Mesenchymal stem cell (in vitro differentiated cells and primary cell): ENCODE measurements around the gene TNRC6C.

Experiments
- DNase-seq: peaks from one replicate; pipeline ENCODE4 v3.0.0-alpha.2; 2013
- H2AFZ ChIP-seq: one replicate; pipeline ENCODE4 v1.6.1; 2013; ENCODE audit warnings: low read depth, mild to moderate bottlenecking, control low read depth, inconsistent platforms, low read length, moderate library complexity
- H2AK5ac ChIP-seq: 2 replicates; pipeline ENCODE4 v1.6.1; 2013; ENCODE audit warnings: low read length, moderate library complexity, mild to moderate bottlenecking, inconsistent platforms; ENCODE audit not compliant: severe bottlenecking
- H2BK120ac ChIP-seq: one replicate; pipeline ENCODE4 v1.6.1; 2013; ENCODE audit warnings: low read depth, mild to moderate bottlenecking, inconsistent platforms, low read length, moderate library complexity
- H2BK12ac ChIP-seq, 2 experiments: one replicate each; pipeline ENCODE4 v1.6.1; 2013; ENCODE audit warnings: inconsistent platforms in 2 of 2, low read length in 2 of 2, mild to moderate bottlenecking in 2 of 2, moderate library complexity in 2 of 2, control low read depth in 1 of 2
- H2BK15ac ChIP-seq: one replicate; pipeline ENCODE4 v1.6.1; 2013; ENCODE audit warnings: mild to moderate bottlenecking, low read depth, inconsistent platforms; ENCODE audit not compliant: poor library complexity, severe bottlenecking
- H2BK5ac ChIP-seq: 2 replicates; pipeline ENCODE4 v1.6.1; 2013; ENCODE audit warnings: low read depth, mild to moderate bottlenecking, low read length, control low read depth, inconsistent platforms; ENCODE audit not compliant: poor library complexity, severe bottlenecking
- H3K14ac ChIP-seq, 2 experiments: one replicate each; pipeline ENCODE4 v1.6.1; 2013; ENCODE audit warnings: inconsistent platforms in 2 of 2, low read length in 2 of 2, control low read depth in 1 of 2, mild to moderate bottlenecking in 1 of 2, moderate library complexity in 1 of 2
- H3K18ac ChIP-seq, 2 experiments: one replicate each; pipeline ENCODE4 v1.6.1; 2013; ENCODE audit warnings: inconsistent platforms in 2 of 2, low read length in 2 of 2, control low read depth in 1 of 2, low read depth in 1 of 2, mild to moderate bottlenecking in 1 of 2
- H3K23ac ChIP-seq, 2 experiments: one replicate each; pipeline ENCODE4 v1.6.1; 2013; ENCODE audit warnings: inconsistent platforms in 2 of 2, low read length in 2 of 2, mild to moderate bottlenecking in 2 of 2, moderate library complexity in 2 of 2, control low read depth in 1 of 2
- H3K27ac ChIP-seq: 2 replicates; pipeline ENCODE4 v1.5.1; 2013; ENCODE audit warnings: mild to moderate bottlenecking, moderate library complexity, low read length, control low read depth, inconsistent platforms; ENCODE audit not compliant: poor library complexity, severe bottlenecking
- H3K27me3 ChIP-seq, 2 experiments: 2 replicates each; pipeline versions ENCODE4 v1.6.1 to v1.7.0; 2013; ENCODE audit warnings: low read length in 2 of 2, mild to moderate bottlenecking in 2 of 2, moderate library complexity in 2 of 2, control low read depth in 1 of 2, inconsistent platforms in 1 of 2; ENCODE audit not compliant: control insufficient read depth in 1 of 2, insufficient read depth in 1 of 2
- H3K36me3 ChIP-seq, 2 experiments: 2 replicates each; pipeline versions ENCODE4 v1.6.1 to v1.7.0; 2013; ENCODE audit warnings: low read length in 2 of 2, control low read depth in 1 of 2, inconsistent platforms in 1 of 2, low read depth in 1 of 2, mild to moderate bottlenecking in 1 of 2; ENCODE audit not compliant: insufficient read depth in 2 of 2, control insufficient read depth in 1 of 2
- H3K4ac ChIP-seq, 2 experiments: one replicate each; pipeline ENCODE4 v1.6.1; 2013; ENCODE audit warnings: inconsistent platforms in 2 of 2, low read length in 2 of 2, mild to moderate bottlenecking in 2 of 2, moderate library complexity in 2 of 2, control low read depth in 1 of 2, low read depth in 1 of 2
- H3K4me1 ChIP-seq: 2 replicates; pipeline ENCODE4 v1.6.1; 2013; ENCODE audit warnings: low read depth, low read length, control low read depth; ENCODE audit not compliant: control insufficient read depth, insufficient read depth
- H3K4me2 ChIP-seq: 2 replicates; pipeline ENCODE4 v1.6.1; 2013; ENCODE audit warnings: low read length, mild to moderate bottlenecking, inconsistent platforms; ENCODE audit not compliant: poor library complexity, severe bottlenecking
- H3K4me3 ChIP-seq, 2 experiments: 2 replicates each; pipeline versions ENCODE4 v1.5.1 to v1.7.0; 2013; ENCODE audit warnings: low read length in 2 of 2, mild to moderate bottlenecking in 2 of 2, control low read depth in 1 of 2, low read depth in 1 of 2; ENCODE audit not compliant: insufficient read depth in 1 of 2
- H3K79me1 ChIP-seq: replicated peaks from 2 replicates; pipeline ENCODE4 v1.6.1; 2013; ENCODE audit warnings: mild to moderate bottlenecking, control low read depth, low read length, inconsistent platforms; ENCODE audit not compliant: poor library complexity, severe bottlenecking
- H3K9ac ChIP-seq: 2 replicates; pipeline ENCODE4 v1.7.0; 2013; ENCODE audit warnings: mild to moderate bottlenecking, low read length, moderate library complexity
- H3K9me3 ChIP-seq: 2 replicates; pipeline ENCODE4 v1.7.0; 2013; ENCODE audit warnings: mild to moderate bottlenecking, low read length; ENCODE audit not compliant: control insufficient read depth
- H4K8ac ChIP-seq: one replicate; pipeline ENCODE4 v1.6.1; 2013; ENCODE audit warnings: inconsistent platforms, mild to moderate bottlenecking, low read length, moderate library complexity
- H4K91ac ChIP-seq: one replicate; pipeline ENCODE4 v1.6.1; 2013; ENCODE audit warnings: mild to moderate bottlenecking, low read length, inconsistent platforms
- WGBS: methylation state at CpG from one replicate; pipeline ENCODE4 v1.1.7; 2013; ENCODE audit warnings: mixed read lengths; 5-methylcytosine and 5-hydroxymethylcytosine counted together

Gene TNRC6C

DNA sequence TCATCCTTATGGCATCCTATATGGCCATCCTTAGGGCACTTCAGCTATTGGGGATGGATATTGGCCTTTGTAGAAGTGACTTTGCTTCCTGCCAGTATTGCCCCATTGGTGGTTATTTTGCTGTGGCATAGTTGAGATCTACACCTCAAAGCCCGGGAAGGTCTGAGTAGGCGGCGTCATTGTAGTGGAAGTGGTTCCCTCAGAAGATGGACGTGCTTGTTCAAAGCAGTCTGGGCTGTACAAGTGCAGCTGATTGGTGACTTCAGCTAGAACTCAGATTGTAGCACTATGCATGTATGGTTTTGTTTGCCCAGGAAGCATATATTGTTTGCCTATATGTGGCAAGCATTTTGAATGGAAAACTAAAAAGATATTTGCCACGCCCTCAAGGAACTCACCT, 86.8 kb downstream of the TNRC6C start:
- H3K27me3 ChIP-seq, result no peaks in the 10 kb centered on the region
- no peak overlapping the region for H3K4me2 ChIP-seq
- no peak for DNase-seq
- H3K18ac ChIP-seq, result no peak overlapping the region
- no peak overlapping the region for H2AK5ac ChIP-seq
- no peak overlapping the region for H3K27ac ChIP-seq
- H3K23ac ChIP-seq, result no peak overlapping the region
- H3K4me1 ChIP-seq, result no peaks in the 10 kb centered on the region
- no peak overlapping the region for H3K9ac ChIP-seq
- no peak overlapping the region for H3K4ac ChIP-seq
- H2AFZ ChIP-seq, result no peak overlapping the region
- no peak overlapping the region for H3K4me3 ChIP-seq
- H3K79me1 ChIP-seq, result peaks cover 2% of the 10 kb centered on the region
- H2BK12ac ChIP-seq, result no peak overlapping the region
- H3K14ac ChIP-seq, result no peak overlapping the region
- H4K8ac ChIP-seq, result no peak overlapping the region
- 95% methylated on average over 4 of the region's 5 CpGs for WGBS
- no peak overlapping the region for H4K91ac ChIP-seq
- no peaks in the 10 kb centered on the region for H3K9me3 ChIP-seq
- no peak overlapping the region for H2BK15ac ChIP-seq
- H3K36me3 ChIP-seq, result peaks cover 17 to 19% of the 10 kb centered on the region in 2 experiments
- H2BK120ac ChIP-seq, result no peak overlapping the region
- no peak overlapping the region for H2BK5ac ChIP-seq

DNA sequence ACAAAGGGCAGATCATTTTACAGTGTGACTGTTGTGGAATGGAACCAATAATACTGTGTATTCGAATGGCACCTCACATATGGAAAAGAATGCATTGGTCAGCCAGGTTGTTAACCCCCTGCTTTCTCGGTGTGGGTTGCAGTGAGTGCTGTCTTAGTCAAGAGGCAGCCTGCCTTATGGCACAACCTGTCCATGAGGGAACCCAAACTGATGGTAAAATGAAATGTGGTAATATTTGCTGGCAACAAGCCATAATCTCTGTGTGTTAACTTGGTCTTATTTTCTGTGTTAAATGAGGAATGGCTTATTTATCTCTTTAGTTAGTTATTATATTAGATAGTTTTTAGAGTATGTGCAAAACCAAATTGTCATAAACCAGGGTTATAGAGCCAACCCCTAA, 88.4 kb downstream of the TNRC6C start:
- 83% methylated on average over 2 of the region's 2 CpGs for WGBS

DNA sequence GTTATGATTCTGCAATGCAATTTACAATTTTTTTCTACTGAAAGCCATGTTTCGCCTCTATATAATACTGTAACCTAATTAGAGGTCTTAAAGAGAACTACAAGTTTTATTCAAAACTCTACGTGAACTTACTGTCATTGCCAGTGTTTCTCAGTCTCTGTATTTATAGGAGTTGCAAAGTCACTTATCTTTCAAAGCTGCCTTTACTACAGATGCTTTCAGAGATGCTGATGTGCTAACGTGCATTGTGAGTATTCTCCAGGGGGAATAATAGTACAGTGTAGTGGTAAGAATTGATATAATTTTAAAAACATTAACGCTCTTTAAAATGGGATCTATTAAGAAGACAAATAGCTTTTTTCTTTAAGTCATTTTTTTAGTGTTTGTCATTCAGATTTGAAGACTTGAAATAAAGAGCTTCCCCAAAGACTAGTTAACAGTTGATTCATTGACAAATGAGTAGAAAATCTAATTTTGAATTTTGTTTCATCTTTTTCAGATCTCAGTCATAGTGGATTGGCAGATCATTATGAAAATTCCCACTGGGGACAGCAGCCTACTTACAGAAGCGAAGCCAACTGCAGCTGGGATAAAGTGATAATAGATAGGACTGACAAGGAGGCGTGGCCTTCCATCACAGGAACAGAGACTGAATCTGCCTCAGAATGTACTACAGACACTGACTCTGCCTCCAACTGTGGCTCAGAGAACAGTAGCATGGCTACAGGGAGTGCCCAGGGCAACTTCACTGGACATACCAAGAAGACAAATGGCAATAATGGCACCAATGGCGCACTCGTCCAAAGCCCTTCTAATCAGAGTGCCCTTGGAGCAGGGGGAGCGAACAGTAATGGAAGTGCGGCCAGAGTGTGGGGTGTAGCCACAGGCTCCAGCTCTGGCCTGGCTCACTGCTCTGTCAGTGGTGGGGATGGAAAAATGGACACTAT, 90.1 kb downstream of the TNRC6C start:
- WGBS, result over 99% methylated on average over 7 of the region's 10 CpGs
- Histone ChIP-seq H3K14ac (no peak overlapping the region), H3K4me1 (no peaks in the 10 kb centered on the region), H3K4ac (no peak overlapping the region), H4K91ac (no peak overlapping the region), H2BK120ac (no peak overlapping the region), H3K36me3 (peaks cover 24 to 35% of the 10 kb centered on the region in 2 experiments), H3K18ac (no peak overlapping the region), H4K8ac (no peak overlapping the region), H2AFZ (no peak overlapping the region), H3K9ac (no peak overlapping the region), H3K9me3 (no peaks in the 10 kb centered on the region), H2BK15ac (no peak overlapping the region), H3K27ac (no peak overlapping the region), H3K79me1 (peaks cover 2% of the 10 kb centered on the region), H2AK5ac (no peak overlapping the region), H2BK12ac (no peak overlapping the region), H3K27me3 (no peaks in the 10 kb centered on the region), H3K4me3 (no peak overlapping the region), H3K23ac (no peak overlapping the region), H3K4me2 (no peak overlapping the region), H2BK5ac (no peak overlapping the region)
- DNase-seq, result no peak

More for the DNA sequence above, 88.4 kb downstream of the TNRC6C start:
- DNase-seq, result no peak
- H2AFZ ChIP-seq, result no peak overlapping the region
- no peaks in the 10 kb centered on the region for H3K27me3 ChIP-seq
- H3K14ac ChIP-seq, result no peak overlapping the region
- H2BK15ac ChIP-seq, result no peak overlapping the region
- H3K27ac ChIP-seq, result no peak overlapping the region
- no peak overlapping the region for H3K23ac ChIP-seq
- H3K18ac ChIP-seq, result no peak overlapping the region
- H2BK120ac ChIP-seq, result no peak overlapping the region
- no peaks in the 10 kb centered on the region for H3K4me1 ChIP-seq
- no peak overlapping the region for H2BK5ac ChIP-seq
- H4K91ac ChIP-seq, result no peak overlapping the region
- no peak overlapping the region for H3K4me2 ChIP-seq
- H3K4me3 ChIP-seq, result no peak overlapping the region
- H3K9me3 ChIP-seq, result no peaks in the 10 kb centered on the region
- H3K79me1 ChIP-seq, result peaks cover 2% of the 10 kb centered on the region
- H2AK5ac ChIP-seq, result no peak overlapping the region
- peaks cover 24 to 28% of the 10 kb centered on the region in 2 experiments for H3K36me3 ChIP-seq
- H4K8ac ChIP-seq, result no peak overlapping the region
- H2BK12ac ChIP-seq, result no peak overlapping the region
- H3K4ac ChIP-seq, result no peak overlapping the region
- no peak overlapping the region for H3K9ac ChIP-seq

- Histone ChIP-seq H2BK5ac (no peak overlapping the region), H3K9ac (no peak overlapping the region), H2BK15ac (no peak overlapping the region)
Measured at GRCh38 chr17:78049609-78050008, 91.1 kb downstream of the TNRC6C start.

More at GRCh38 chr17:78049609-78050008, 91.1 kb downstream of the TNRC6C start:
- Histone ChIP-seq H3K27ac (no peak overlapping the region), H3K14ac (no peak overlapping the region), H3K4ac (no peak overlapping the region), H3K23ac (no peak overlapping the region), H3K18ac (no peak overlapping the region), H3K36me3 (peaks cover 28 to 40% of the 10 kb centered on the region in 2 experiments), H3K4me2 (no peak overlapping the region), H2BK12ac (no peak overlapping the region), H4K8ac (no peak overlapping the region), H3K27me3 (no peaks in the 10 kb centered on the region), H3K4me1 (no peaks in the 10 kb centered on the region), H3K9me3 (no peaks in the 10 kb centered on the region), H3K79me1 (peaks cover 2% of the 10 kb centered on the region), H2AK5ac (no peak overlapping the region), H4K91ac (no peak overlapping the region), H2BK120ac (no peak overlapping the region), H2AFZ (no peak overlapping the region), H3K4me3 (no peak overlapping the region)
- whole genome bisulfite sequencing, result 99% methylated on average over 2 of the region's 2 CpGs
- DNase-seq, result no peak
